ENCODE results near the gene IL17RA.
"Not testable (repeated sequence)": the region's sequence is repeated elsewhere in the genome, so short reads cannot be mapped to it uniquely, and the experiment has no call there.

IL17RA gene

DNA sequence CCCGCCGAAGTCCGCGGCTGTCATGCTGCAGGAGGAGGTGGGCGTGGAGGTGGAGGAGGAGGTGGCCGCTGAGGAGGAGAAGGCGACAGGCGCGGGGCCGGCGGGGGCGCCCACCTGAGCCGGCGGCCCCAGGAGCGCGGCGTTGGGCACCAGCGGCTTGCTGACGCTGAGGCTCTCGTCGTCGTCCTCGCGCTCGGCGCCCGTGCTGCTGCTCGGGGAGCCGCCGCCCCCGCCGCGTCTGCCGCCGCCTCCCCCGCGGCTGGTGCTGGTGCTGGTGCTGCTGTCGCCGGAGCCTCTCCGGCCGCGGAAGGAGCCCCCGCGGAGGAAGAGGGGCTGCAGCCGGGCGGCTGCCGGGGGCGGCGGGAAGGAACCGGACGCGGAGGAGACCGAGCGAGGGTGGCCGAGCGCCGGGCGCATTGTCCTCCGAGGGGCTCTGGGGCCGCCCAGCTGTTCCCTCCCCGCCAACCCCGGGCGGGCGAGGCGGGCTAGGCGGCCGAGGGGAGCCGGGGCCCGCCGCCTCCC, 36.0 kb downstream of the IL17RA start:
- no peak for DNase-seq (ENCODE audit: low read depth in 2 of 2)

DNA sequence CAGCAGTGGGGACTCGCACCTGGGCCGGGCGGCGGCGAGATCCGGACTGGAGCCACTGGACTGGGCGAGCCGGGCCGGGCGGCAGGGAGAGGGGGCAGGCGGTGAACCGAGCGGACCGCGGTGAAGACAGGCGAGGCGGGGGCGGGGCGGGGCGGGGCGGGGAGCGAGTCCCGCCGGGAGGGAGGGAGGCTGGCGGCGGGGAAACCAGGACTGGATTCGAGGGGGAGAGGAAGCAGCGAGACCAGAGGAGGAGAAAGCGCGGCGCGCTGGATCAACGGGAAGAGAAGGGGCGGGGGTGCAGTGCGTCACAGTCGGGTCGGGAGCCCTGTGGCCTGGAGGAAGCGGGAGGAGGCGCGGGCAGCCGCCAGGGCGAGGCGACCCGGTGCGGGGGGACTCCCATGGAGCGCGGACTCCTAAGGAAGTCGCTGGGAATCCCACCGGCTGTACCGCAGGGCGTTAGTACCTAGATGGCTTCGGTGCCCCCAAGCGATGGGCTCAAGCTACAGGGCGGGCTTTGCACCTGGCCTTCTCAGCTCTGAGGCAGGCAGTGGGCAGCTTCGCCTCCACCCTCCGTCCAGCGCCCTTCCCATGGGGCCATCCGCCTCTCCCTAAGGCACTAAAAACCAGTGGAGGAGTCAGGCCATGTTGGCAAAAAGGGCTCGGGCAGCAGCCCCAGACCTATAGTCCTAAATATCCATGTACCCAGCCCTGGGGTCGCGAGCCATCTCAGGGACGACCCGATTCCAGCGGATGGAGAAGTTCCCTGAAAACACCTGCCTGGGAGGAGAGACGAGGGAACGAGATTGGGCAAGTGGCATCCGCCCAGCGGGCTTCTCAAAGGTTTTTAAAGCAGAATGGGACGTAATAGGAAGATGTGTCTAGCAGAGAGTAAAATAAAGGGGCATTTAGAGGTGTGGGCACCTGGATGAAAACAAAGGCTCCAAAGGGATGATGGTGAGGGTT, 36.7 kb downstream of the IL17RA start, which contains the start of gene TMEM121B:
Gene TMEM121B, minus strand, starts transcription at position 128 of the 963 bp plus-strand sequence. CDS start 233 bp downstream, outside the sequence.
- no peak for DNase-seq (ENCODE audit: low read depth in 2 of 2)

DNA sequence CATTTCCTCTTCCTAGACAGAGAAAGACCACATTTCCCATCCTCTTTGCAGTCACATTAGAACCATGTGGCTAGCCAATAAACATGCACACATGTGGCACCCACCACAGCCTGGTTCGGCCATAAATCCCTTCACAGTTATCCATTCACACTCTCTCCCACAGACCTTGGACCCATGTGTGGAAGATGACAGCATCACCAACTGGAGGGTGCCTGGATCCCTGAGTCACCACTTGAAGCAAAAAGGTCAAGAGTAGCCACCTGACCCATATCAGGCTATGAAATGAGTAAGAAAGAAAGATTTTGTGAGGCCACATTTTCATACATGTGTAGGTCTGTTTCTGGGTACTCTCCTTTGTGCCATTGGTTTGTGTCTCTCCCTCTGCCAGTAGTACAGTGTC, 45.4 kb downstream of the IL17RA start:
- no peak for DNase-seq (ENCODE audit: low read depth in 2 of 2)

DNA sequence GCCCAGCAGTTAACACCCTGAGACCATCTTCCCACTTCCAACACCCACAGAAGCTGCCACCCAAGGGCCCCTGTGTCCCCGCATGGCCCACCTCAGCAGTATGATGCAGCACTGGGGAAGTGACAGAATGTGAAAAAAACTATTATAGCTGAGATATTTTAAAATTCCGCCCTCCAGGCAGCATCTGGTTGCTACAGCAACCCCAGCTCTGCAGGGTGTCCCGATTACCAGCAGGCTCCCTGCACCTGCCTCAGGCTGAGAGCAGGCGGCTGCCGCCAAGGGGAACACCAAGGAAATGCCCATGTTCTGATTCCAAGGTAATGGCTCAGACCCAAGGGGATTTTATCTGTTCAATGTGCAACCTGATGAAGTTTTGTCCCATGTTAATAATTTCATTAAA, 46.9 kb downstream of the IL17RA start:
- no peak for DNase-seq (ENCODE audit: low read depth in 2 of 2)

DNA sequence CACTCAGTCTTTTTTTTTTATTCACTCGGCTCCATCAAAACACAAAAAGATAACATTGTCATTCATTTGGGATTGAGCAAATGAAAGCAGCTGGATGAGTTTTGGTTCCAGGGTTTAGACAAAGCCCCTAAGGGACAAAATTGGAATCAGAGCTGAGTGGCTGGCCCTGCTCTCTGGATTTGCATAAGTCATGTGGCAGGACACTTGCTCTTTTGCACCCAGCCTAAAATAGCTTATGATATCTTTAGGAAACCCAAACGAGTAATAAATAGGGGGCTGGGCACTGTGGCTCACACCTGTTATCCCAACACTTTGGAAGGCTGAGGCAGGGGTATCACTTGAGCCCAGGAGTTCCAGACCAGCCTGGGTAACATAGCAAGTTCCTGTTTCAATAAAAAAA, 47.3 kb downstream of the IL17RA start:
- no peak for DNase-seq (ENCODE audit: low read depth in 2 of 2)

DNA sequence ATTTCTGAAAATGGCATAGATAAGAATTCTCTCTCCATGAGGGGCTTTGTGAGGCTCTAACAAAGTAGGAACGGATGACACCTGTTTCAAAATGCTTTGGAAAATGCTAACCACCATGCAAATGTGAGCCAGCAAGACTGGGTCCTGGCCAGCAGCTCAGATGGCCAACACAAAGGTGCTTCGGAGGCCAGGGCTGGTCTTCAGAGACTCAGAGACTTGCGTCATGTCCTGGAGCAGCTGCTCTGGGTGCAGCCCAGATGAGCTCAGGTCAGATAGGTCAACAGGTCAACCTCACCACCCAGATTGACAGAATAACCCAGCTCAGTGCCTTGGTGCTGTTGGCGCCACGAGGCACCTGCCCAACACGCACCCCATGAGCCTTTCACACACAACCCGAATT, 48.3 kb downstream of the IL17RA start:
- DNase-seq (ENCODE audit: low read depth in 2 of 2) = no peak

DNA sequence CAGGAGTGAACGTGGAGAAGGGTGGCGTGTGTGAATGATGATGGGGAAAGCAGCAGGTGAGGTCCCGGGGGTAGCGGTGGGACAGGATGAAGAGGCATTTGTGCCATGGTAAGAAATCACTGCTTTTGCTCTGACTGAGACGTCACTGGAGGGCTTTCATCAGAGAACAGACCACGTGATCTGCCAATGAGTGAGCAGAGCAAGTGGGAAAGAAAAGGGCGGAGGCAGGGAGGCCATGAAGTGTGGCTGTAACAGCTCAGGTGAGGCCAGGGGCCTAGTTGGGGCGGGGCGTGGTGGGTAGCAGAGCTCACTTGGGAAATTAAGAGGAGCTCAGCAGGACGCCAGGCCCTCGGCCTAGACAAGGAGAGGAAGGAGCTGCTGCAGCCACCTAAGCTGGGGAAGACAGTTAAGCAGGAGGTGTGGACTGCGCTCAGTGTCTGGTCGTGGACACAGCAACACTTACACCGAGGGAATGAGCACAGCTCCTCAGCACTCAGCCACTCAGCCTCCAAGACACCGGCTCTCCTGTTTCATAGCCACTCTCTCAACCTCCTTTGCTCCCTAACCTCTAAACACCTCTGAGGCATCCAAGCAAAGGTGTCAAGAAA, 50.5 kb downstream of the IL17RA start:
- no peak for DNase-seq (ENCODE audit: low read depth in 2 of 2)

DNA sequence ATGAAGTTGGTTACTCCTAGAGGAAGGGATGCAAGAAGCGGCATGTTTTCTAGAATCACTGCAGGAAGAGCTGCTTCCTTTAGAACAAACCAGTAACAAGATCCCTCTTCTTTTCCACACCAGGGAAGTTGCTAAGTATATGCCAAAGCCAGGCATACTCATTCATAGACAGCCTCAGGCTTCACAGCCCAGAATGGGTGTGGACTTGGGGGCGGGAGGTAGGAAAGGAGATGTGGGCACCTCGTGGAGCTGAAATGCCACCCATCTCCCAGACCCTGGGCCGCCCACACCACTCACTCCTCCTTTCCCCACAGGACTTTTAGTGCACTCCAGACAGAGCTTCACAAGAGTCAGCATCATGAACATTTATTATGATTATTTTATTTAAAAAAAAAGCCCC, 52.4 kb downstream of the IL17RA start:
- no peak for DNase-seq (ENCODE audit: low read depth in 2 of 2)

DNA sequence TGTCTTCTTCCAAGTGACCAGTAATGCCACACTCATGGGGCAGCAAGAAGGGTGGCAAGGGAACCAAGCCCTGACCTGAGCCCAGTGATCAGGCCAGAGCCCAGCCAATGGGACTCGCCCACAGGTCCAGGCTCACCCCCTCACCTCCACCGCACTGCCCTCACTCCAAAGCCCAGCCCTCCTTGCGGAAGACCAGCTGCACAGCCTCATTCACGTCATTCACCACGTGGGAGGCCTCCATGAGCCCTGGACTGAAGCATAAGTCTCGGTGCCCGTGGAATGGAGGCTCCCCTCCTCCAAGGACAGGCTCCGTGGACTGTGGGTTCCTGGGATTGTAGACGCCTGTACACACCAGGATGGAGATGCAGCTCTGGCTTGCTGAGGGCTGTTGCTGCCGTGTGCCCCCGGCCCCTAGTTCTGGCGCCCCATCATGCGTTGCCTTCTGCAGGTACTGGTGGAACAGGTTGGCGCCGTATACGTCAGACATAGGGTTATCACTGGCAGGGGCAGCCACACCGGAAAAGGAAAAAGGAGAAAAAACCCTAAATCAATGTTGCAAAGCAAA, 53.1 kb downstream of the IL17RA start:
- no peak for DNase-seq (ENCODE audit: low read depth in 2 of 2)

DNA sequence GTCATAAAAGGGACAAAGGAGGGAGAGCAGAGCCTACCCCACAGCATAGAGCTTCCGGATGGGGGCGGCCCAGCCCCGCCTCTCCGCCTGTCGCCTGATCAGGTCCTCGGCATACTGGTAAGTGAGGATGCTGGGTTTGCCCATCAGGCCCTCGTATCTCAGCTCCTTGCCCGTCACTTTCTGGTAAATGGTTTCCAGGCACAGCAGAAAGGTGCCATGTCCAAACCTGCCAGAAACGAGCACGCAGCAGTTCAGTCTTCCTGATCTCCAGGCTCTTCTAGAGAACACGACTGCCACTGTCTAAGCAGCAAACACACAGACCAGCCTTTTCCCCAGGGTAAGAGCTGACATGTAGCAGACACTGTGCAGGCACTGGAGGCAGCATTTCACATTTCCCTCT, 53.7 kb downstream of the IL17RA start:
- no peak for DNase-seq (ENCODE audit: low read depth in 2 of 2)

DNA sequence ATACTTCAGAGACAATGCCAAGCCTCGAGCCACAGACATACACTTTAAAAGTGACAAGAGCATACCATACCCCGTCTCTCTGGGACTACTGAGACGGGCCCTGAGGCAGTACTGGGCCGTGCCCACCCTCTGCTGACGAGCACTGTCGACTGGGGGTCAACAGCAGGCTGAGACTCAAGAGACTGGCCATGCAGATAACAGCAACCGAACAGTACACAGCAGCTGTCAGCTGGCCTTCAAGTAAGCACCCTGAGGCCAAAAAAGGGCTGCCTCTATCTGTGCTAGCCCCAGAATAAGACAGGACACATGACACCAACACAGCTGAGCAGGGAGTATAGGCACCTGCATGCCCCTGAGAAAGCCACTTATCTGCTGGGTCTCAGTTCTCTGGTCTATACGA, 55.2 kb downstream of the IL17RA start:
- DNase-seq (ENCODE audit: low read depth in 2 of 2) = no peak

DNA sequence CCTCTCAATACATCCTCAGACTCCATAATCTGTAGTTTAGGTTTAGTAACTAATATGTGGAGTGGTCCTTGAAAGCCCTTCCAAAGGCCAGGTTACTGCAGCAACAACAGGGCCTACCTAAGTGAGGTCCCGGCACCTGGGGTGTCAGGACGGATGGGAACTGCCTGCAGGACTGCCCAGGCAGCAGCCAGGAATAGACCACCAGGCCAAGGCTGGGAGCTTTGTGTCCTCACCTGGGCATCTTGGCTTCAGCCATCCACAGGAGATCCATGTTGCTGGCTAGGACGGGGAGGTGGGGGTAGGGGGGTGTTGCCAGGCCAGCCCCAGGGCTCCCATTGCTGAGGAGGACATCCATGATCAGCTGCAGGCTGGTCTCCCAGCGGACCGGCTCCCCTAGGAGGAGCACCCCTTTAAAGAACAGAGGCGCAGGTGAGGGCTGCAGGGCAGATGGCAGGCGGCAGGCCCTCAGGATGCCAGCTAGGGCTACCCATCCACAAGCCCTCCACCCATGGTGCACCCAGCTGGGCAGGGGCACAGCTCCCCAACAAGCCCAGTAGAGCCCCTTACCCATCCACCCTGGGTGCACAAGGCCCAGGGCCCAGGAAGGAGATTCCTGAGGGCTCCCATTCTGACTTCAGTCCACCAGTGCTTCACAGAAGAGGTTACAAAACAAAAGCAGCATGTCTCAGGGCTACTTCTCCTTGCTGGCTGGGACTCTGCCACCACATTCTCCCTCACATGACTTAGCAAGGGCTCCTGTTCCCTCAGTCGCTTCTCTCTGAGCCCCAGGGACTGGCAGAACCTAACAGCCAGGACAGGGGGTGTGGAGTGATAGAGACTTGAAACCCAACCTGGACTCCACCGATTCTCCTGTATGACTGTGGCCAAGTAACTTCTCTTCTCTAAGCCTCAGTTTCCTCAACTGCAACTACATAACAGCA, 56.3 kb downstream of the IL17RA start:
- no peak for DNase-seq (ENCODE audit: low read depth in 2 of 2)

DNA sequence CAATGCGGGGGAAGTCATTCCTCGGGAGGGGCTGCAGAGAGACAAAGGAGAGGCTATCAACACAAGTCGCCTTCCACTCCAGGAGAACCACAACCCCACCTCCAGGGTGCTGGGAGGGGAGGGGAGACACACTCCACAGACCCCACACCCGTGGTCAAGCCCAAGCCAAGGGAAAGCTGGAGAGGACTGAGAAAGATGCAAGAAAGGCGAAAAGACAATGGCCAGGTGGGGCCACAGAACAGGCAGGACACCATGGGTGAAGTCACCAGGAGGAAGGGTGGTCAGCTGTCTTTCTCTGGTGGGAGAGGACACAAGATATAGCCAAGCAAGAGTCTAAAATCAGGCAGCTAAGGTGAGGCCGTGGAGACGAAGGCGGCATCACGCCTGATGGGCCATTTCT, 58.3 kb downstream of the IL17RA start:
- no peak for DNase-seq (ENCODE audit: low read depth in 2 of 2)

DNA sequence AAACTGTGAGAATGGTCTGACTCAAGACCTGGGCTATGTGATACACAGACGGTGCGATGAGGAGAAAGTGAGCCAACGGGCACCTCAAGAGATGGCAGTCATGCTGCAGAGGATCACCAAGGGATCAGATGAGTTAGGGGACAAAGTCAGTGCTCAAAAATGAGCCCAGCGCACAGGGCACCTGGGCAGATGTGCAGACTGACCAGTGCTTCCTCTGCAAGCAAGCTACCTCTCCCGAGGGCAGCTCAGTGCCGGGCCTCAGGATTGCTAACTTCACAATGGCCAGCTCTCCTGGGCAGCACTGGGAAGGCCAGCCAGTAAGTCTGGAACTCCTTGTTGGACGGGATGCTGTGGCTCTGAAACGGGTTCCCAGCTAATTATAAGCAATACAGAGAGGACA, 59.0 kb downstream of the IL17RA start:
- DNase-seq (ENCODE audit: low read depth in 2 of 2) = no peak

DNA sequence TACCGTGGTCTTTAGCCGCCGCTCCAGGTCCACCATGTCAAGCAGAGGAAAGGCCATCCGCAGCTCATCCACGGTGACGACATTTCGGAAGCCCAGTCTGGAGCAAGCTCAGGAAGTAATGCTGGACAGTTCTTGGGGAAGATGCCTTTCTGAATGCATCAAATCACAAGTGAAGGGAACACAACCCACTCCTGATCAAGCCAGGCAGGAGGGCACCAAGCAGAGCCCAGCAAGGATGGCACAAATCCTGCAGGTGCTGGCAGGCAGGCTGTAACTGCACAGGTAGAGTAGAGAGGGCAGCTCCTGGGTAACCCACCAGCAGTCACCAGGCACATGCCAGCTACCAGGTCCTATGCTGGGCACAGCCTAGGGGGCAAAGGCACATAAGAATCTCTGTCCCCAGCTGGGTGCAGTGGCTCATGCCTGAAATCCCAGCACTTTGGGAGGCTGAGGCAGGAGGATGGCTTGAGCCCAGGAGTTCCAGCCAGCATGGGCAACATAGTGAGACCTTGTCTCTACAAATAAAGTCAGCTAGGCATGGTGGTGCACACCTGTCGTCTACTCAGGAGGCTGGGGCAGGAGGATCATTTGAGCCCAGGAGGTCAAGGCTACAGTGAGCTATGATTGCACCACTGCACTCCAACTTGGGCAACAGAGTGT, 60.4 kb downstream of the IL17RA start:
- DNase-seq (ENCODE audit: low read depth in 2 of 2) = no peak

DNA sequence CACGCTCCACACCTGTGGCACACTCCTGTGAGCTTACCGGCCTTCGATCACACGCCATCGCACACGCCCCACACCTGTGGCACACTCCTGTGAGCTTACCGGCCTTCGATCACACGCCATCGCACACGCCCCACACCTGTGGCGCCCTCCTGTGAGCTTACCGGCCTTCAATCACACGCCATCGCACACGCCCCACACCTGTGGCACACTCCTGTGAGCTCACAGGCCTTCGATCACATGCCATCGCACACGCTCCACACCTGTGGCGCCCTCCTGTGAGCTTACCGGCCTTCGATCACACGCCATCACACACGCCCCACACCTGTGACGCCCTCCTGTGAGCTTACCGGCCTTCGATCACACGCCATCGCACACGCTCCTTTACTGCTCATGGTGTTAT, 62.7 kb downstream of the IL17RA start:
- DNase-seq (ENCODE audit: low read depth in 2 of 2) = not testable (repeated sequence)

DNA sequence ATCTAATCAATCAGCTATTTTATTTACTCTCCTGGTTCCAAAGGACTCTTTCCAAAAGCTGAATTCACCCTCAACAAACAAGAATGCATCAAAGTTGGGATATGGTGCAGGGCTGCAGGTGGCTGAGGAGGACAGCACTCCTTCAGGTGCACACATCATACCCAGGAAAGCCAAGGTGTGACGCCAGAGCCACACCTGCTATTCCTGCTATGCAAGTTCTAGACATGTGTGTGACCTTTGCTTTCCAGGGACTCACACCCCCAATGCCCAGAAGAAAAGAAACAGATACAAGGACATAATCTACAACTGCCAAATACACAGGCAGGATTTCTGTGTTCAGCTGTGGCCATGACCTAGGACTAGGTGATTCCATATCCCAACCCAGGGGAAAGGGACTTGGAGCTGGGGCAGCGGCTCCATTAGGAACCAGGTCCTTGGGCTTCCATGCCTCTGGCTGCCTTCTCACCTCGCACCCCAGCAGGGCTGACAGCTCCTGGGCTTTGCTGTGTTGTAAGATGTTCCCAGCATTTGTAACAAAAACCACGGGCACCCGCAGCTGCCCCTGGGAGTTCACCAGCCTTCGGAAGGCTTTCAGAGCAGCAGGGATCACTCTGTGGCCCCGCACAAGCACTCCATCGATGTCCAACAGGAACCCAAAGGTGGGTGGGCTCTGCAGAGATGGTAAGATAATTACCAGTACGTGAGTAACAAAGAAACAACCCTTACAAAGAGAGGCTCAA, 64.4 kb downstream of the IL17RA start:
- DNase-seq (ENCODE audit: low read depth in 2 of 2) = no peak

DNA sequence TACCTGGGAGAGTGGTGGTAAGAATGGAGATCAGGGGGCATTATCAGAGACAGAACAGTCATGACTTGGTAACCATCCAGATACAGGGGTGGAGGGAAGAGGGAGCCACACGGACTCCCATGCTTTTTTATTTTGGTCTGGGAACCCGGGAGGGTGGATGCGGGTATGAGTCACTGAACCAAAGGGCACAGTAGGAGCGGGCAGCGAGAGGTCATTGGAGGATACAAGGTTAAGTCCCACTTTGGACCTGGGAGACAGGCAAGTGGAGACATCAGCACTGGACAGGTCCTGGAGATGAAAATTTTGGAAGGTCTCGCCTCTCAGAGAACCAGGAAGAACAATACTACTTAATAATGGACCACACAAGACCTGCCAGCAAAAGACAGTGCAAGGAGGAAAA, 67.5 kb downstream of the IL17RA start:
- DNase-seq (ENCODE audit: low read depth in 2 of 2) = no peak

DNA sequence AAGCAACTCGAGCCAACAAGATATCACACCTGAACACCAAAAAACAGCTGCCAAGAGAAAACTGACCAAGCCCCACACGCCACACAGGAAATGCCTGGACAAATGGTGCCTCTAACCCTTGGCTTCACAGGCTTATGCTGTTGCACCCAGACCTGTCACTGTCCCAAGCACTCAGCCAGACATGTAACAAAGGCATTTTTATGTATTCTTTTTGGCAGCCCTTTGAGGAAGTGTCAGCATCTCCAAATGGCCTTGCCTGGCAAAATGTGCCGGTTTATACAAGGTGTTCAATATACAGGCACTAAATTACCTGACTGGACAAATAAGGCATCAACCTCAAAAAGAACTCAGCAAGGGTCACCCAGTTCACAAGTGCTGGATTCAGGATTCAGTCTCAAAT, 68.2 kb downstream of the IL17RA start:
- DNase-seq (ENCODE audit: low read depth in 2 of 2) = no peak

DNA sequence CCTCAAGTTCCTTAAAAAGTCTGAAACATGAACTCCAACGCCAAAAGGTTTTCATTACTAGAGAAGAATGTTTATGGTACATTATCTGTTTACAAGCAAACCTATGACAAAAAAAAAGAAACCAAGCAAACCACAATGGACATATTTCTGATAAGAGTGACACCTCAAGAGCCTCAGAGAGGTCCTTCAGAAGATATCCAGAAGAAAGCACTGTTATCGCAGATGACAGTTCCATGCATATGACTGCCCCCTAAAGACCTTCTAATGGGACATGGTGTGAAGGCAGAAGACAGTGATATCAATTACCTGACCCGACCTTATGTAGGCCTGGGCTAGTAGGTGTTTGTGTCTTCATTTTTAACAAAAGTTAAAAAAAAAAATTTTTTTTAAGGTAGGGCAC, 71.1 kb downstream of the IL17RA start:
- no peak for DNase-seq (ENCODE audit: low read depth in 2 of 2)

All from stimulated activated CD8-positive, alpha-beta memory T cell treated with anti-CD3 and anti-CD28 coated beads, Interleukin-2, amount 100 ng/mL, for 1 hour (primary cell).